ENCODE results near the gene MKI67.

The MKI67 gene

GRCh38 chr10:128064970-128065580 lies 61.1 kb downstream of the MKI67 start:
- FAIRE-seq: no peak
- no peak for DNase-seq (ENCODE audit: insufficient read length, low spot score)
- no peak for TF ChIP-seq POLR2A (IDR thresholded peaks at IDR 0.05; ENCODE audit: low read depth, low read length)

- FAIRE-seq: no peak
- DNase-seq (ENCODE audit: insufficient read length, low spot score): no peak
- no peak for TF ChIP-seq POLR2A (IDR thresholded peaks at IDR 0.05; ENCODE audit: low read depth, low read length)
These were observed 61.9 kb downstream of the MKI67 start for GRCh38 chr10:128064108-128064969.

- DNase-seq (ENCODE audit: insufficient read length, low spot score) (no peak), FAIRE-seq (no peak)
- TF ChIP-seq POLR2A (IDR thresholded peaks at IDR 0.05; ENCODE audit: low read depth, low read length): no peak
These were observed 62.5 kb downstream of the MKI67 start for GRCh38 chr10:128063736-128064107.

- DNase-seq (ENCODE audit: insufficient read length, low spot score): no peak
- TF ChIP-seq POLR2A (IDR thresholded peaks at IDR 0.05; ENCODE audit: low read depth, low read length): no peak
These were observed 63.2 kb downstream of the MKI67 start for GRCh38 chr10:128062881-128063563.

GRCh38 chr10:128062331-128062880 lies 63.8 kb downstream of the MKI67 start:
- no peak for DNase-seq (ENCODE audit: insufficient read length, low spot score)
- TF ChIP-seq POLR2A (IDR thresholded peaks at IDR 0.05; ENCODE audit: low read depth, low read length): no peak
- FAIRE-seq: no peak

More at GRCh38 chr10:128062881-128063563, 63.2 kb downstream of the MKI67 start:
- no peak for FAIRE-seq

- no peak for DNase-seq (ENCODE audit: insufficient read length, low spot score)
- TF ChIP-seq POLR2A (IDR thresholded peaks at IDR 0.05; ENCODE audit: low read depth, low read length): no peak
- FAIRE-seq: no peak
These were observed 64.6 kb downstream of the MKI67 start for GRCh38 chr10:128061306-128062300.

- no peak for TF ChIP-seq POLR2A (IDR thresholded peaks at IDR 0.05; ENCODE audit: low read depth, low read length)
- FAIRE-seq: no peak
- no peak for DNase-seq (ENCODE audit: insufficient read length, low spot score)
These were observed 65.6 kb downstream of the MKI67 start for GRCh38 chr10:128060341-128061250.

- no peak for TF ChIP-seq POLR2A (IDR thresholded peaks at IDR 0.05; ENCODE audit: low read depth, low read length)
- DNase-seq (ENCODE audit: insufficient read length, low spot score): no peak
- FAIRE-seq: no peak
These were observed 66.3 kb downstream of the MKI67 start for GRCh38 chr10:128059982-128060293.

GRCh38 chr10:128059266-128059981 lies 66.8 kb downstream of the MKI67 start:
- FAIRE-seq: no peak
- TF ChIP-seq POLR2A (IDR thresholded peaks at IDR 0.05; ENCODE audit: low read depth, low read length): no peak
- DNase-seq (ENCODE audit: insufficient read length, low spot score): no peak

- no peak for TF ChIP-seq POLR2A (IDR thresholded peaks at IDR 0.05; ENCODE audit: low read depth, low read length)
- FAIRE-seq (no peak), DNase-seq (ENCODE audit: insufficient read length, low spot score) (no peak)
These were observed 67.5 kb downstream of the MKI67 start for GRCh38 chr10:128058750-128059134.

GRCh38 chr10:128058106-128058749 lies 68.0 kb downstream of the MKI67 start:
- FAIRE-seq: no peak

More at GRCh38 chr10:128058106-128058749, 68.0 kb downstream of the MKI67 start:
- no peak for TF ChIP-seq POLR2A (IDR thresholded peaks at IDR 0.05; ENCODE audit: low read depth, low read length)
- no peak for DNase-seq (ENCODE audit: insufficient read length, low spot score)
